Choroid plexus epithelial cell (primary cell): ENCODE measurements around the gene CROCC.
"Not testable (repeated sequence)": the region's sequence is repeated elsewhere in the genome, so short reads cannot be mapped to it uniquely, and the experiment has no call there.

ENCODE experiments used
- DNase-seq: peaks from one replicate; pipeline ENCODE4 v3.0.0-alpha.2; 2010; ENCODE audit warnings: low read depth
- H3K4me3 ChIP-seq: 2 replicates; pipeline ENCODE4 v1.5.1; 2011; ENCODE audit warnings: low read depth, mild to moderate bottlenecking, control low read depth, low read length, moderate library complexity
- TF ChIP-seq, protein P1 (sequence below): conservative IDR thresholded peaks from 2 replicates; pipeline ENCODE4 v1.5.1; 2011; ENCODE audit warnings: low read depth, mild to moderate bottlenecking, control low read depth, inconsistent platforms, low read length, moderate library complexity

Gene CROCC, protein sequence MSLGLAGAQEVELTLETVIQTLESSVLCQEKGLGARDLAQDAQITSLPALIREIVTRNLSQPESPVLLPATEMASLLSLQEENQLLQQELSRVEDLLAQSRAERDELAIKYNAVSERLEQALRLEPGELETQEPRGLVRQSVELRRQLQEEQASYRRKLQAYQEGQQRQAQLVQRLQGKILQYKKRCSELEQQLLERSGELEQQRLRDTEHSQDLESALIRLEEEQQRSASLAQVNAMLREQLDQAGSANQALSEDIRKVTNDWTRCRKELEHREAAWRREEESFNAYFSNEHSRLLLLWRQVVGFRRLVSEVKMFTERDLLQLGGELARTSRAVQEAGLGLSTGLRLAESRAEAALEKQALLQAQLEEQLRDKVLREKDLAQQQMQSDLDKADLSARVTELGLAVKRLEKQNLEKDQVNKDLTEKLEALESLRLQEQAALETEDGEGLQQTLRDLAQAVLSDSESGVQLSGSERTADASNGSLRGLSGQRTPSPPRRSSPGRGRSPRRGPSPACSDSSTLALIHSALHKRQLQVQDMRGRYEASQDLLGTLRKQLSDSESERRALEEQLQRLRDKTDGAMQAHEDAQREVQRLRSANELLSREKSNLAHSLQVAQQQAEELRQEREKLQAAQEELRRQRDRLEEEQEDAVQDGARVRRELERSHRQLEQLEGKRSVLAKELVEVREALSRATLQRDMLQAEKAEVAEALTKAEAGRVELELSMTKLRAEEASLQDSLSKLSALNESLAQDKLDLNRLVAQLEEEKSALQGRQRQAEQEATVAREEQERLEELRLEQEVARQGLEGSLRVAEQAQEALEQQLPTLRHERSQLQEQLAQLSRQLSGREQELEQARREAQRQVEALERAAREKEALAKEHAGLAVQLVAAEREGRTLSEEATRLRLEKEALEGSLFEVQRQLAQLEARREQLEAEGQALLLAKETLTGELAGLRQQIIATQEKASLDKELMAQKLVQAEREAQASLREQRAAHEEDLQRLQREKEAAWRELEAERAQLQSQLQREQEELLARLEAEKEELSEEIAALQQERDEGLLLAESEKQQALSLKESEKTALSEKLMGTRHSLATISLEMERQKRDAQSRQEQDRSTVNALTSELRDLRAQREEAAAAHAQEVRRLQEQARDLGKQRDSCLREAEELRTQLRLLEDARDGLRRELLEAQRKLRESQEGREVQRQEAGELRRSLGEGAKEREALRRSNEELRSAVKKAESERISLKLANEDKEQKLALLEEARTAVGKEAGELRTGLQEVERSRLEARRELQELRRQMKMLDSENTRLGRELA (N-terminal part only)

DNA sequence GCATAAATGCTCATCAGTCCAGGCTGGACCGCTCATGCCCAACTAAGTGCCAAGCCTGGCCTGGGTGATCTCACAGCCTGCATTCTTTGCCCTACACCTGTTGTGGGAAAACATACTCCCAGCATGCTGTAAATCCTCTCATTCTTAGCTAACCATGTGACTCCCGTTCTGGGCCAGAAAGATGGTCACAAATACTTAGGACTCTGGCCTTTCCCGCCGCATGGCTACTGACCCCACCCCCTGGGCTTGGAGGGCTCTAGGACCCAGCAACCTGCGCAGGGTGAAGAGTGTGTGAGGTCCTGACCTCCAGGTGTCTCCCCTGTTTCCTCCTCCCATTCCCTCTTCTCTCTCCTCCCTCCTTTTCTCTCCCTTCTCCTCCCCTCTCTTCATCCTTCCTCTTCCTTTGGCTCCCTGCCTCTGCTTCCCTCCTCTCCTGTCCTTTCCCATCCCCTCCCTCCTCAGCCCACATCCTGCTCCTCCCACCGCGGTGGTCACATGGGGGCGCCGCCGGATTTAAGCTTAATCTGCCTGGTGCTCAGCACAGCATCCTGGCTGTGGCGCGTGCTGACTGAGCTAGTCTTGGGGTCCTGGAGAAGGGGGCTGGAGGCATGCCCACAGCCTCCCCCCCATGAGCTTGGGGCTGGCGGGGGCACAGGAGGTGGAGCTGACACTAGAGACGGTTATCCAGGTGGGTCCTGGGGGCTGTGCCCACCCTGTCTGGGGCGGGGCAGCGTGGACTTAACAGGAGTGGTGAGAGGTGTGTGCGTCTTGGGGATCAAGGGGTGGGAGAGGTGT is at the start of gene CROCC:
TSS of gene CROCC (plus strand) at position 541 of the 795 bp plus-strand sequence. CDS start at position 629, 88 bp downstream.
- peak; percentile 58 for DNase-seq
- TF ChIP-seq, protein P1, sequence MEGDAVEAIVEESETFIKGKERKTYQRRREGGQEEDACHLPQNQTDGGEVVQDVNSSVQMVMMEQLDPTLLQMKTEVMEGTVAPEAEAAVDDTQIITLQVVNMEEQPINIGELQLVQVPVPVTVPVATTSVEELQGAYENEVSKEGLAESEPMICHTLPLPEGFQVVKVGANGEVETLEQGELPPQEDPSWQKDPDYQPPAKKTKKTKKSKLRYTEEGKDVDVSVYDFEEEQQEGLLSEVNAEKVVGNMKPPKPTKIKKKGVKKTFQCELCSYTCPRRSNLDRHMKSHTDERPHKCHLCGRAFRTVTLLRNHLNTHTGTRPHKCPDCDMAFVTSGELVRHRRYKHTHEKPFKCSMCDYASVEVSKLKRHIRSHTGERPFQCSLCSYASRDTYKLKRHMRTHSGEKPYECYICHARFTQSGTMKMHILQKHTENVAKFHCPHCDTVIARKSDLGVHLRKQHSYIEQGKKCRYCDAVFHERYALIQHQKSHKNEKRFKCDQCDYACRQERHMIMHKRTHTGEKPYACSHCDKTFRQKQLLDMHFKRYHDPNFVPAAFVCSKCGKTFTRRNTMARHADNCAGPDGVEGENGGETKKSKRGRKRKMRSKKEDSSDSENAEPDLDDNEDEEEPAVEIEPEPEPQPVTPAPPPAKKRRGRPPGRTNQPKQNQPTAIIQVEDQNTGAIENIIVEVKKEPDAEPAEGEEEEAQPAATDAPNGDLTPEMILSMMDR, result no peak
- H3K4me3 ChIP-seq, result no peak within 1 kb of the TSS

DNA sequence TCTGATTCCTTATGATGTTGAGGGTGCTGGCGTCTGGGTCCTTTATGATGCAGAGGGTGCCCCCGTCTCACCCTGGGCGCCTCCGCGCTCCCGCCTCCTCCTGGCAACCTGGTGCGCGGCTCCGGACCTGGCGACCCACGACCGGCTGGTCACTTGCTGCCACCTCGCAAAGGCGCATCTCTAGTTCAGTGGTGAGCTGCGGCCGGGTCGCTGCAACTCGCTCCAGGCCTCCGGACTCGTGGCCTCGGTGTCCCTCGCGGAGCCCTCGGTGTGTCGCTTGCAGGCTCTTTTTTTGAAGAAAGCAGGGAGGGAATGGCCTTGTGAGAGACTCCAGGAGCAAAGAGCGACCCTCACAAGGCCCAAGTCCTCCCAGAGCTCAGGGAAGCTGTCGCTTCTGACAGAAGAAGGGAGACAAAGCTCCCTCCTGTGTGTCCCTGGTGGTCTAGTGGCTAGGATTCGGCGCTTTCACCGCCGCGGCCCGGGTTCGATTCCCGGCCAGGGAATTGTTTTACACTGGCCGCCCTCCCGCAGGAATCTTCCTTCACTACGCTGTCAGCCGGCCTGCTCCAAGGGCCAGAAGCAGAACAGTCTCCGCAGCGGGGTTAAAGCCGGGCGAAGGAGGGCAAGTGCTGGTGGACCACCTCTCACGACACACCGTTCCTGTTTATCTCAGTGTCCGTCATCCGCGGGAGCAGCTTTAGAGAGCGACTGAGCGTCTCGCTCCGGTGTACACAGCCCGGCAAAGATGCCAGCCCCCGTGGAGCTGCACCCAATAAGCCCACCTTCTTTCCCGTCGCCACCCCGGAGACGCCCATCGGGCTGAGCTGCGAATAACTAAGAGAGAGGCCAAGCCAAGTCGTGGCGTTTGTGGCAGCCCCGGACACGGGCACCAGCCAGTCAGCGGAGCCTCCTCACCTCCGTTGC is 49.3 kb upstream of the CROCC start:
- H3K4me3 ChIP-seq, result peak overlapping the region; percentile 30
- DNase-seq, result peak; percentile 74

DNA sequence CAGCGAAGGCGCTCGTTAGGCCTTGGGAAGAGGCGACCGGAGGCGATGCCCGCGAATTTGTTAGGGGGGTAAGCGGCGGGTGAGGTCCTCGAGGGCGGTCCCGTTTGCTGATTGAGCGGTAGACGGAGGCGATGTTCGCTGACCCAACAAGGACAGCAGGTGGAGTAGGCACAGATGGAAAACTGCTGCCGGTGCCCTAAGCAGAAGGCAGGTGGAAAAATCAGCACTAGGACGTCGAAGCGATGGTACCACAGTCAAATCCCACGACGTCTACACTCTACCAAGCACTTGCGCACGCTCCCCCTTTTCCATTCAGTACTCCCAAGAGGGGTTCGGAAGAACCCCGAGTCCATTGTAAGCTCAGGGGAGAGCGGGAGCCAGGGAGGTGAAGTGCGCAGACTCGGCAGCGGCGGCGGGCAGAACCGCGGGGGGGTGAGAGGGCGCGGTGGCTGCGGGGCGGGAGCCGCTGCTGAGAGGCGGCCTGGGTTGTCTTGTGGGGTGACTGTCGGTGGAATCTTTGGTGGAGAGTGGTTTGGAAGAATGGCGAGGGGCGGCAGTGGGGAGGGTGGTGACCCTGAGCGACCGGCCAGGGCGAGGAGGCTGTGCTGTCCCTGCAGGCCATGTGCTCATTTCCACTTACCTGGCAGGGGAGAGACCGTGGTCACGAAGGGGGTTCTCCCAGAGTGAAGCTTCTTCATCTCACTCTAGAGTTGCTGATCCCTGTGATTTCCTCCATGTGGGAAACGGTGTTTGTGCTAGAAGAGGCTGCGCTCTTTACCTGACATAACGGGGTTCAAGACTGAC is 48.5 kb upstream of the CROCC start:
- peak; percentile 20 for DNase-seq
- H3K4me3 ChIP-seq, result not testable (repeated sequence)

DNA sequence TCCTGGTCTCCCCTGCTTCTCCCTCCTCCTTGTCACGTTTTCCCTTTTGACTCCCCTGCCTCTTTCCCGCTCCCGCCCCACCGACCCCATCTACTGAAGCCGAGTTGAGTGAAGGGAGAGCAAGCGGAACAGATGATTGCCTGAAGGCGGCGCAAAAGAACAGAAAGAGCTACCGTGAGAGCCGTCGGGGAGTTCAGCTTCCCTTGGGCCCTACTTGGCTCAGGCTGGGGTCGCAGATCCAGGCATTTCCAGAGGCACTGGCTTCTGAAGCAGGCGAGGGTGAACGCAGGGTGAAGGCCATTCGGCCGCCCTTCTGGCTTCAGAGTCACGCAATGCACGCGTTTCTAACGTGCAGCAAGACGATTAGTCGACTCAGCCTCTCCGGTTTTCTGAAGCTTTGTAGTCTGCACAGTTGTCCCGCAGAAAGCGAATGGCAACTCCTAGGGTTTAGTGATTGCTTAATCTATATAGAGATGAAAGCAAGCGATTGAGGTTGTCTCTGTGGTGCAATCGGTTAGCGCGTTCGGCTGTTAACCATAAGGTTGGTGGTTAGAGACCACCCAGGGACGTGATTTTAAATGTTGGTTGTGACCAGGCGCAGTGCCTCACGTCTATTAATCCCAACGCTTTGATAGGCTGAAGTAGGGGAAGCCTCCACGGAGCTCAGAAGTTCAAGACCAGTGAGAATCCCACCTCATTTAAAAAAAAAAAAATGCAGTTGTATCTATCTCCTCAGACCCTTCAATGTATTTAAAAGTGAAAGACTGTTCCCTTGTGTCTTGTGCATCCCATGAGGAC is 46.6 kb upstream of the CROCC start:
- not testable (repeated sequence) for H3K4me3 ChIP-seq, DNase-seq

DNA sequence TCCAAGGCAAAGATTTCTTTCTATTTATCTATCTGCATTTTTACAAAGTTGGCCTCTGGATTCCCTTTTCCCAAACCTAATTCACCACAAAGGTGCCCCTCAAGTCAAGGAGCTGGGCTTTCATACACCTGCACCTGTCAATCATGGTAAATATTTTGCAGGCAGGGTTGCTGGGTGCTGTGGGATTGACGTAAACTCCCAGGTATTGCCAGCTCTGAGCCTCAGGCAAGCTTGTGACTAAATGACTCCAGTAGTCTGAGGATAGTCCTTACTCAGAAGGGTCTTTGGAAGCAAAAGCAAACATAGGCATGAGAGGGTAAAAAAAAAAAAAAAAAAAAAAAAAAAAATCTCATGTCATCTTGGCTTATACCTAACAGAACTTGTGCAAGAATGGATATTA is 40.0 kb upstream of the CROCC start:
- H3K4me3 ChIP-seq, DNase-seq: not testable (repeated sequence)

DNA sequence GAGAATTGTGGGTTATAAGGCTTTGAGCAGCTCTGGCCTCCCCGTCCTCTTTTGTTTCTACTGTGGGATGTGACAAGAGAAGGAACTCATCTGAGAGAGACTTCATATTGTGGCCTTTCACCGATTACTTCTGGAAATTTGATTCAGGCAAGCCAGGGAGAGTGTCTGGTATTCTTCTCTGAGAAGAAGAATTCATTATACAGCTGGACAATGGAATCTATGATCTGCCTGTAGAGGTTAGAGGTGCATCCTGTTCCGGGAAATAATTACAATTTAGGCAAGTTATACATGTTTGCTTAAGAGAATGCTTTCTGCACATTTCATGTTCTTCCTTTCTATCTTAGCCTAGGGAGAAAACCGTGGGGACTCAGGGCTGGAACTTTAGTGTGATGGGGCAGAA is 38.7 kb upstream of the CROCC start:
- peak; percentile 68 for DNase-seq
- TF ChIP-seq, protein P1, result no peak
- no peak overlapping the region for H3K4me3 ChIP-seq

DNA sequence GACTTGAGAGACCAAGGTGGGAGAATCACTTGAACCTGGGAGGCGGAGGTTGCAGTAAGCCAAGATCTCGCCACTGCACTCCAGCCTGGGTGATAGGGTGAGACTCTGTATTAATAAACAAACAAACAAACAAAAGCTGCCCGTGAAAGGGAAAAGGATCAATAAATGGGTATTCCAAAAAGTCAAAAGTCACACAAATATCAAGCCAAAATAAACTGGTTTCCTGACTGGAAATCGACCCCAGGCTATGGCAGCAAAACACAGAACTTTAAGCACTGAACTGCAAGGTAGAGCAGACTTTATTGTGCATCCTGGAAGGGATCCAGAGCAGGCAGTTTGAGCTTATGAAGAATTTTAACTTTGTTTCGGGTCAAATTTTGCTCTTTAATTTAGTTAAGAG is 37.2 kb upstream of the CROCC start:
- DNase-seq, result not testable (repeated sequence)

More for the DNA sequence above, 37.2 kb upstream of the CROCC start:
- H3K4me3 ChIP-seq, result not testable (repeated sequence)
